ENCODE measurements around the gene PIGU. TPM values are rescaled to one million over a fixed set of nuclear protein-coding genes. Genes with fewer than 3 reads are reported as not detected.

The PIGU gene
- total and polyA plus RNA-seq, 8 donors = 0.45 to 21.3 (median 10.3) TPM

- peaks cover 3 to 52% (median 37%) of the 10 kb centered on the region in 4 donors for H3K36me3 ChIP-seq
- no peak for TF ChIP-seq POLR2A (IDR thresholded peaks at IDR 0.05)
- intact Hi-C loops (cut with DNase I; ENCODE audit: low total_unique reads) = loop anchor here (10.0 kb wide), 1 partner anchor 120 kb away; no protein-coding TSS in a partner anchor
- no peak for DNase-seq
- peaks cover 0 to 26% (median 8%) of the 10 kb centered on the region in 4 donors for H3K4me1 ChIP-seq
- no peak overlapping the region for H3K27ac ChIP-seq
- no peak overlapping the region for H3K4me3 ChIP-seq
- H3K27me3 ChIP-seq = no peaks in the 10 kb centered on the region
- WGBS, 5 donors = 97 to 98% (median 98%) methylated on average over 5 of the region's 5 CpGs
- no peaks in the 10 kb centered on the region for H3K9me3 ChIP-seq
Measured at GRCh38 chr20:34575271-34575670, 101.6 kb downstream of the PIGU start.

- H3K27me3 ChIP-seq = no peaks in the 10 kb centered on the region
- H3K4me3 ChIP-seq = no peak overlapping the region
- no peaks in the 10 kb centered on the region for H3K9me3 ChIP-seq
- WGBS, 5 donors = 91 to 95% (median 92%) methylated on average over 6 of the region's 6 CpGs
- peaks cover 3 to 48% (median 37%) of the 10 kb centered on the region in 4 donors for H3K36me3 ChIP-seq
- peaks cover 0 to 21% (median 5%) of the 10 kb centered on the region in 4 donors for H3K4me1 ChIP-seq
- H3K27ac ChIP-seq = no peak overlapping the region
- DNase-seq = no peak
- no peak for TF ChIP-seq POLR2A (IDR thresholded peaks at IDR 0.05)
- no peak for TF ChIP-seq POLR2AphosphoS5 (IDR thresholded peaks at IDR 0.05)
- TF ChIP-seq EP300 (IDR thresholded peaks at IDR 0.05) = no peak
- no peak for TF ChIP-seq CTCF (IDR thresholded peaks at IDR 0.05)
- intact Hi-C loops (cut with DNase I; ENCODE audit: low total_unique reads) = loop anchor here (10.0 kb wide), 1 partner anchor 120 kb away; no protein-coding TSS in a partner anchor
Measured at GRCh38 chr20:34574861-34575260, 102.0 kb downstream of the PIGU start.

GRCh38 chr20:34574426-34574825 lies 102.5 kb downstream of the PIGU start:
- H3K9me3 ChIP-seq = no peaks in the 10 kb centered on the region
- H3K27ac ChIP-seq = no peak overlapping the region
- H3K4me1 ChIP-seq = peaks cover 0 to 17% (median 4%) of the 10 kb centered on the region in 4 donors
- intact Hi-C loops (cut with DNase I; ENCODE audit: low total_unique reads) = loop anchor here (10.0 kb wide), 1 partner anchor 120 kb away; no protein-coding TSS in a partner anchor
- H3K4me3 ChIP-seq = no peak overlapping the region
- peaks cover 3 to 46% (median 38%) of the 10 kb centered on the region in 4 donors for H3K36me3 ChIP-seq
- no peak for DNase-seq
- WGBS, 5 donors = 93 to 98% (median 94%) methylated on average over 5 of the region's 5 CpGs
- no peak for TF ChIP-seq POLR2A (IDR thresholded peaks at IDR 0.05)
- TF ChIP-seq EP300 (IDR thresholded peaks at IDR 0.05) = no peak
- no peak for TF ChIP-seq POLR2AphosphoS5 (IDR thresholded peaks at IDR 0.05)
- TF ChIP-seq CTCF (IDR thresholded peaks at IDR 0.05) = no peak
- H3K27me3 ChIP-seq = no peaks in the 10 kb centered on the region

GRCh38 chr20:34573541-34574300 lies 103.2 kb downstream of the PIGU start:
- Histone ChIP-seq H3K27me3 (no peaks in the 10 kb centered on the region), H3K27ac (no peak overlapping the region), H3K36me3 (peaks cover 3 to 49% (median 43%) of the 10 kb centered on the region in 4 donors), H3K9me3 (no peaks in the 10 kb centered on the region), H3K4me1 (peaks cover 0 to 10% (median under 1%) of the 10 kb centered on the region in 4 donors), H3K4me3 (no peak overlapping the region)
- intact Hi-C loops (cut with DNase I; ENCODE audit: low total_unique reads) = loop anchor here (10.0 kb wide), 1 partner anchor 121 kb away; no protein-coding TSS in a partner anchor
- DNase-seq = no peak
- TF ChIP-seq POLR2A (IDR thresholded peaks at IDR 0.05) (no peak), CTCF (IDR thresholded peaks at IDR 0.05) (no peak), EP300 (IDR thresholded peaks at IDR 0.05) (no peak), POLR2AphosphoS5 (IDR thresholded peaks at IDR 0.05) (no peak)
- WGBS, 5 donors = 95 to 98% (median 95%) methylated on average over 7 of the region's 7 CpGs

Measured in stomach (tissue), 9 donors.